HEK293 (cell line): ENCODE measurements around the gene KIAA1614.
A peak's percentile ranks its signal among the peaks of the same experiment; 100 is the strongest.

ENCODE experiments used
- CTCF ChIA-PET: fragments of 350-600 bp; formaldehyde crosslinking; extraction: SDS; loops from one replicate; lab custom pipeline; 2021; ENCODE audit warnings: antibody characterized with exemption; lab: Yijun Ruan, JAX
- POLR2A ChIA-PET: fragments of 300-600 bp; formaldehyde crosslinking; extraction: SDS; loops from one replicate; lab custom pipeline; 2020; ENCODE audit warnings: antibody characterized with exemption, inconsistent platforms; lab: Yijun Ruan, JAX
- H3K27ac ChIP-seq: fragments of 200-500 bp; sonication (Bioruptor generic); 2 replicates; pipeline ENCODE4 v1.5.1; 2014; ENCODE audit warnings: low read depth, low read length, control low read depth, inconsistent platforms; ENCODE audit errors: extremely low read depth
- H3K36me3 ChIP-seq, 2 experiments: fragments of 200-500 bp in 1 of 2; sonication (Bioruptor generic) in 1 of 2; 1 replicate in 1 of 2; 2 replicates in 1 of 2; pipeline ENCODE4 v1.5.1; 2014 to 2017; ENCODE audit warnings: inconsistent platforms in 2 of 2, low read length in 2 of 2; ENCODE audit not compliant: control insufficient read depth in 2 of 2, insufficient read depth in 1 of 2
- H3K4me1 ChIP-seq: fragments of 200-500 bp; sonication (Bioruptor generic); 2 replicates; pipeline ENCODE4 v1.5.1; 2014; ENCODE audit warnings: mild to moderate bottlenecking, low read length, inconsistent platforms; ENCODE audit not compliant: control insufficient read depth, insufficient read depth
- H3K4me3 ChIP-seq: 2 replicates; pipeline ENCODE4 v1.5.1; 2011; ENCODE audit warnings: low read depth, mild to moderate bottlenecking, control low read depth, low read length, moderate library complexity
- H3K9me3 ChIP-seq: fragments of 200-500 bp; sonication (Bioruptor generic); 2 replicates; pipeline ENCODE4 v1.5.1; 2014; ENCODE audit warnings: low read depth, low read length, inconsistent platforms; ENCODE audit not compliant: control insufficient read depth, insufficient read depth
- BCL11B ChIP-seq: fragments of 450-650 bp; formaldehyde crosslinking; IDR thresholded peaks from 2 replicates; pipeline ENCODE4 v1.5.1; 2016; ENCODE audit warnings: low read depth, missing biosample characterization, missing genetic modification characterization
- EGR2 ChIP-seq: fragments of 450-650 bp; formaldehyde crosslinking; IDR thresholded peaks from 2 replicates; pipeline ENCODE4 v1.5.1; 2016; ENCODE audit warnings: low read depth, missing biosample characterization, missing genetic modification characterization
- GLIS1 ChIP-seq: fragments of 450-650 bp; formaldehyde crosslinking; IDR thresholded peaks from 2 replicates; pipeline ENCODE4 v1.5.1; 2016; ENCODE audit warnings: missing biosample characterization, missing genetic modification characterization
- GLIS2 ChIP-seq: fragments of 450-650 bp; formaldehyde crosslinking; IDR thresholded peaks from 2 replicates; pipeline ENCODE4 v1.5.1; 2016; ENCODE audit warnings: missing biosample characterization, missing genetic modification characterization
- MZF1 ChIP-seq: fragments of 450-650 bp; formaldehyde crosslinking; IDR thresholded peaks from 2 replicates; pipeline ENCODE4 v1.5.1; 2017; ENCODE audit warnings: missing biosample characterization, missing genetic modification characterization, borderline replicate concordance
- TSHZ1 ChIP-seq: fragments of 450-650 bp; formaldehyde crosslinking; IDR thresholded peaks from 2 replicates; pipeline ENCODE4 v1.5.1; 2016; ENCODE audit warnings: missing biosample characterization, missing genetic modification characterization, borderline replicate concordance
- ZFHX2 ChIP-seq: fragments of 450-650 bp; formaldehyde crosslinking; conservative IDR thresholded peaks from 2 replicates; pipeline ENCODE4 v1.5.1; 2016; ENCODE audit warnings: missing biosample characterization, missing genetic modification characterization
- ZNF132 ChIP-seq: fragments of 450-650 bp; formaldehyde crosslinking; IDR thresholded peaks from 2 replicates; pipeline ENCODE4 v1.5.1; 2017; ENCODE audit warnings: missing biosample characterization, missing genetic modification characterization, borderline replicate concordance
- ZNF23 ChIP-seq: fragments of 450-650 bp; formaldehyde crosslinking; IDR thresholded peaks from 2 replicates; pipeline ENCODE4 v1.5.1; 2016; ENCODE audit warnings: missing biosample characterization, missing genetic modification characterization, borderline replicate concordance
- ZNF426 ChIP-seq: fragments of 450-650 bp; formaldehyde crosslinking; IDR thresholded peaks from 2 replicates; pipeline ENCODE4 v1.5.1; 2017; ENCODE audit warnings: missing biosample characterization, missing genetic modification characterization, mild to moderate bottlenecking, inconsistent platforms, moderate library complexity
- ZNF514 ChIP-seq: fragments of 450-650 bp; formaldehyde crosslinking; IDR thresholded peaks from 2 replicates; pipeline ENCODE4 v1.5.1; 2016; ENCODE audit warnings: missing biosample characterization, missing genetic modification characterization
- ZNF521 ChIP-seq: fragments of 450-650 bp; formaldehyde crosslinking; IDR thresholded peaks from 2 replicates; pipeline ENCODE4 v1.5.1; 2017; ENCODE audit warnings: missing biosample characterization, mild to moderate bottlenecking, missing genetic modification characterization
- ZNF530 ChIP-seq: fragments of 450-650 bp; formaldehyde crosslinking; IDR thresholded peaks from 2 replicates; pipeline ENCODE4 v1.5.1; 2016; ENCODE audit warnings: low read depth, missing biosample characterization, missing genetic modification characterization
- ZNF626 ChIP-seq: fragments of 450-650 bp; sonication (Bioruptor Pico); formaldehyde crosslinking; IDR thresholded peaks from 2 replicates; pipeline ENCODE4 v1.5.1; 2018; ENCODE audit warnings: missing biosample characterization, missing genetic modification characterization, inconsistent platforms
- ZNF664 ChIP-seq: fragments of 450-650 bp; formaldehyde crosslinking; IDR thresholded peaks from 2 replicates; pipeline ENCODE4 v1.5.1; 2016; ENCODE audit warnings: missing biosample characterization, missing genetic modification characterization
- ZNF707 ChIP-seq: fragments of 450-650 bp; formaldehyde crosslinking; IDR thresholded peaks from 2 replicates; pipeline ENCODE4 v1.5.1; 2016; ENCODE audit warnings: missing biosample characterization, missing genetic modification characterization

The KIAA1614 gene

GRCh38 chr1:180934563-180934962 lies 21.9 kb downstream of the KIAA1614 start (continued):
- TF ChIP-seq TSHZ1 (tag by site-specific recombination) (no peak), GLIS1 (tag by site-specific recombination) (no peak), BCL11B (tag by site-specific recombination) (no peak), ZNF514 (tag by site-specific recombination) (no peak), ZNF132 (tag by site-specific recombination) (no peak), ZNF707 (tag by site-specific recombination) (no peak), GLIS2 (tag by site-specific recombination) (no peak), ZNF23 (tag by site-specific recombination) (no peak), MZF1 (tag by site-specific recombination) (no peak), ZNF426 (no peak), ZNF530 (tag by site-specific recombination) (no peak)

DNA sequence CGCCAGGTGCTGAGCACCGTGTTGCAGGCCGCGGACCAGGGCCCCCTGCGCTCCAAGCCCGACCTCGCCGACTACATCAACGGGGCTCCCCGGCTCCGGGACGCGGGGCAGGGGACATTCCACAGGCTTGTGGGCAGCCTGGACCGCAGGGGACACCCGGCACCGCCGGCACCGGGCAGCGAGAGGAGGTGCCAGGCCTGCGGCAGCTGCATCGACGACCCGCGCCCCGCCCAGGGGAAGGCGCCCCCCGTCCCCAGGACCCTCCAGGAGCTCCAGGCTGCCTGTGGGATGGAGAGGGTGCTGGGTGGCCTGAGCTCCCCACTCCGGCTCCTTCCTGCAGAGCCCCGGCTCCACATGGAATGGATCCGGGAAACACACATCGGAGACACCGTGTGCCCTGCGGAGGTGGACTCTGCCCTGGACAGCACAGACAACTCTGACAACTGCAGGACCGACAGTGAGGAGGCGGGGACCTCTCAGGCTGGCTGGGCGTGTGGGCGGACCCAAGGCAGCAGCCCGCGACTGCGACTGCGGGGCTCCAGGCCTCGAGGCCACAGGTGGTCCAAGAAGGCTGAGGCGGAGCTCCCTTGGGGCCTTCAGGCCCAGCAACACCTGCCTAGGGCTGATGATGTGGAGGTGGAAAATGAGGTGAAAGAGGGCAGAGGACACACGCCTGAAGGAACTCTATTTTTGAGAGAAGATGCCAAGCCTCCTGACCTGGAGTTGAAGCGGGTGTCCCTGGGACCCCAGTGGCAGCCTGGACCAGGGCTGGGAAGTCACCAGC lies 22.8 kb downstream of the KIAA1614 start:
- POLR2A ChIA-PET = no interaction called here
- Histone ChIP-seq H3K9me3 (no peaks in the 10 kb centered on the region), H3K4me3 (no peak overlapping the region), H3K27ac (no peak overlapping the region), H3K36me3 (no peaks in the 10 kb centered on the region), H3K4me1 (no peaks in the 10 kb centered on the region)
- TF ChIP-seq EGR2 (tag by site-specific recombination) (peak; percentile 31; the same call in 1 of the 2 replicates), ZNF664 (tag by site-specific recombination) (no peak), ZFHX2 (tag by site-specific recombination) (peak; percentile 51)
- CTCF ChIA-PET = no interaction called here

GRCh38 chr1:180936110-180937011 lies 23.7 kb downstream of the KIAA1614 start:
- H3K4me1 ChIP-seq = no peaks in the 10 kb centered on the region
- no peak overlapping the region for H3K27ac ChIP-seq
- no peak overlapping the region for H3K4me3 ChIP-seq
- no peaks in the 10 kb centered on the region for H3K9me3 ChIP-seq
- ChIA-PET POLR2A (no interaction called here), CTCF (interaction anchor here (0.6 kb wide), 1 partner anchor 100 kb away, joined by 3 read pairs; no protein-coding TSS in a partner anchor)
- no peaks in the 10 kb centered on the region for H3K36me3 ChIP-seq
- TF ChIP-seq ZNF521 (tag by site-specific recombination) (no peak), ZNF626 (tag by site-specific recombination) (no peak), TSHZ1 (tag by site-specific recombination) (no peak)
- TF ChIP-seq, all 188 proteins: peak for 0
